ENCODE results near the gene NPFFR1.
"Not testable (repeated sequence)": the region's sequence is repeated elsewhere in the genome, so short reads cannot be mapped to it uniquely, and the experiment has no call there.

The NPFFR1 gene

DNA sequence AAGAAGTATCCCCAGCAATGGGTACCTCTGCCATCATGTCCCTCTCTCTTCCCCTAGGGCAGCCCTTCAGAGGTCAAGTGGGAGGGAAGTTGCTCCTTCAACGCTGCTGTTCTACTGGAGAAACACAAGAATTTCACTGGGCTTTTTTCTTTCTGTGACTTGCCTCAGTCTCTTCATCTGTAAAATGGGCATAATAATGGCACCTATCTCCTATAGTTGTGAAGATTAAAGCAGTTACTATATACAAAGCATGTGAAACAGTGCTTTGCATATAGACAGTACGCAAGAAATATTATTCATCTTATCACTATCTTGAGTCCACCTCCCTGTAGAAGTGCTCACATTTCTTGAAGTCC is 1.6 kb upstream of the NPFFR1 start:
- no peak for DNase-seq (ENCODE audit: low read depth in 2 of 2)

DNA sequence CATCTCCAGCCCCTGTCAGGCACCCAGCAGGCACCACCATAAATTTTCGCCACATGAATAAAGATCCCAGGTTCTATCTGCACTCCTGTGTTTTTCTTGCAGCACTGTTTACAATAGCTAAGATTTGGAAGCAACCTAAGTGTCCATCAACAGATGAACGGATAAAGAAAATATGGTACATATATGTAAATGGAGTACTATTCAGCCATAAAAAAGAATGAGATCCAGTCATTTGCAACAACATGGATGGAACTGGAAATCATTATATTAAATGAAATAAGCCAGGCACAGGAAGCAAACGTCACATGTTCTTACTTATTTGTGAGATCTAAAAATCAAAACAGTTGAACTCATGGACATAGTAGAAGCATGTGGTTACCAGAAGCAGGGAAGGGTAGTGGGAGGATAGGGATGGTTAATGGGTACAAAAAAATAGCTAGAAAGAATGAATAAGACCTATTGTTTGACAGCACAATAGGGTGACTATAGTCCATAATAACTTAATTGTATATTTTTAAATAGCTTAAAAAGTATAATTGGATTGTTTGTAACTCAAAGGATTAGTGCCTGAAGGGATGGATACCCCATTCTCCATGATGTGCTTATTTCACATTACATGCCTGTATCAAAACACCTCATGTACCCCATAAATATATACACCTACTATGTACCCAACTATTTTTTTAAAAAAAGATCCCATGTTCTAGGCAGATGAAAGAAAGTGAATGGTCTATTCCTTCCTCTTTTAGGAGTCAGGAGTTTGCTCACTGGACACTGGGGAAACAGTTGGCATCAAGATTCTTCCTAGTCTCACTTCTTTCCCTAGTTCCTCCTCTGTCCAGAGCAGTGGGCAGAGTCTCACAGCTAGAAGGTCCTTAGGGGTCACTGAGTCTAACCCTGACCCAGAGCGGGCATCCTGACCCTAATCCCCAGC is 1.0 kb upstream of the NPFFR1 start:
- DNase-seq (ENCODE audit: low read depth in 2 of 2), result no peak

DNA sequence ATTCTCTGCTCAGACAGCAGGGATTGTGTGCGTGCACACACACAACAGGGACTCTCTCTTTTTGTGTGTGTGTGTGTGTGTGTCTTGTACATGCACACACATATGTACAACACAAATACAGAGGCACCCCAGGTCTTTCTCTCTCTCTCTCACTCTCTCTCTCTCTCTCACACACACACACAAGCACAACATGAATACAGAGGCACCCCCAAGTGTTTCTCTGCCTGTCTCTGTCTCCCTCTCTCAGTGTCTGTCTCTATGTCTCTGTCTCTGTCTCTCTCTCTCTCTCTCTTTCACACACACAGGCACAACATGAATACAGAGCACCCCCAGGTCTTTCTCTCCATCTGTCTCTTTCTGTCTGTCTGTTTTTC is 746 bp downstream of the NPFFR1 start:
- DNase-seq (ENCODE audit: low read depth in 2 of 2), result no peak

DNA sequence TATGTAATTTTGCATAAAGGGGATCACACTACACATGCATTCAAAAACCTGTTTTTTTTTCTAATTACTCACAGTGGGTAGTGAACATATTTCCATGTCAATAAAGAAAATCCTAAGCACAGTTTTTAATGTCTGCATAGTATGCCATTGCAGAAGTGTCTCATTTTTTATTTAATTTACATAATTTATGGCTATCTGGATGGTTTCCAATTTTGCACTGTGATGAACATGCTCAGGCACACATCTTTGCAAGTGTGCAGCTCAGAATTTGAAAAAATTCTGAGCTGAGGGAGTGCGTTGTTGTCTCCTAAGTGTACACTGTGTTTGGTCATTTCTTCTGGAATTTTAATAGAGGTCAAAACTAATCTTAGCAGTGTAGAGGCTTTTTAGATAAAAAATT is 2.2 kb downstream of the NPFFR1 start:
- DNase-seq (ENCODE audit: low read depth in 2 of 2), result no peak

DNA sequence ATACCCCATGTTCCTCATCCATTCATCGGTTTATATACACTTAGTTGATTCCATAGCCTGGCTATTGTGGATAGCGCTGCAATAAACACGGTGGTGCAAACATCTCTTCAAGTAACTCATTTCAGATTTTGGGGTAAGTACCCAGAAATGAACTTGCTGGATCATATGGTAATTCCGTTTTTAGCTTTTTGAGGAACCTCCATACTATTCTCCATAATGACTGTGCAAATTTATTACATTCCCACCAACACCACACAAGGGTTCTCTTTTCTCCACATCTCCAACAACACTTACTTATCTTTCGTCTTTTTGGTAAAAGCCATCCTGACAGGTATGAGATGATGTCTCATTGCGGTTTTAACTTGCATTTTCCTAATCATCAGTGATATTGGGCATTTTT is 3.7 kb downstream of the NPFFR1 start:
- no peak for DNase-seq (ENCODE audit: low read depth in 2 of 2)

DNA sequence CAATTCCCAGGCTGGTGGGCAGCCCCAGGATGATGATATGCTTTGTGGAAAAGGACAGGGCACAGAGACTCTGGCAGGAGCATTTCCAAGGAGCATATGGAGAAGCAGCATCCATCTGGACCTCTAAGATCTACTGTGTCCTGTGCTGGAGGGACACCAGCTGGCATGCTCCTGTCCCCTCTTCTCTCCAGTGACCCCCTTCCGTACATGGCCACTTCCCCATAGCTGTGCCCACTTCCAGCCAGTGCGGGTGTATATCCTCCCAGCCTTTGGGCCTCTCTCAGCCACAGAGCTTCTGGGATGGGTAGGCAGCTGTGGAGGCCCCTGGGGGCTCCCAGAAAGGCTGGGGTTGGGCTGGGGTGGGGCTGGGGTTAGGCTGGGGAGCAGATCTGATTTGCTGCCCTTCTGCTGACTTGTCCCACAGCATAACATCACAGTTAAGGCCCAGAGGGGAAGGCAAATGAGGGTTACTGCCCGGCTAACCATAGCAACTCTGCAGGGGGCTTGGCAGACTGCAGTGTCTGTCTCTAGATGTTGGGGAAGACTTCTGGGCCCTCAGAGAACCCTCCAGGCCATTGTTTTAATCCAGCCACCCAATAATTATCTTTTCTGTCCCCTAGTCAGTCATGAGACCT is 6.3 kb downstream of the NPFFR1 start:
- DNase-seq (ENCODE audit: low read depth in 2 of 2), result no peak

DNA sequence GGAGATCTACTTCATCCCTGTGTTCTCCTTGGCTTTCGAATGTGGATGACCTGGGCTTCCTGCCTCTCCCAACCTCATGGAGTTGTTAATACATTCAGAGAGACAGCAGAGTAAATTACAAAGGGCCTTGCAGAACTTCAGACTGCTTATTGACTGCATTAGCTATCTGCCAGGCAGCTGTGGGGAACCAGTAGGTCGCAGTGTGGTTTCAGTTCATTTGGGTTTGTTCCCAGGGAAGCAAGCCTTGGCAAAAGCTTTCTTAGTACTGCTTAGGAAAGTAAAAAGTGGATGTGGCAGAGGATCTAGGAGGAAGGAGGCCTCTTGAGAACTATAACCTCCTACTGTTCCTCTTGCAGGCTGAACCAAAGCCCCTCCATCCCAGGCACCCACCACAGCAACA is 9.2 kb downstream of the NPFFR1 start:
- DNase-seq (ENCODE audit: low read depth in 2 of 2), result no peak

DNA sequence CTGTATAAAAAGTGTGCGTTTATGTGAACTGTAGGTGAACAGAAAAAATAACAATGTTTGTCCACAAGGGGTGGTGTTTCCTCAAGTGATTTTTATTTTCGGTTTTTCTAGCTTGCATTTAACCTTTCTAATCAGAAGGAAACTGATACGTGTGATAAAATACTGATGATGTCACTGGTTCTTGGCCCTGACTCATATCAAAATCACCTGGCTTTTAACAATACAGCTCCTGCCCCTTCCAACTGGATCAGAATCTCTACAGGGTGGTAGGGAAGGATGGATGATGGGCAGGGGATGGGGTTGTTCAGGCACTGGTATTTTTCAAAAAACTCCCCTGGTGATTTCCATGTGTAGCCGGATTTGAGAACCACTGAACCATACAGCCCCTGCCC is 10.9 kb downstream of the NPFFR1 start:
- no peak for DNase-seq (ENCODE audit: low read depth in 2 of 2)

DNA sequence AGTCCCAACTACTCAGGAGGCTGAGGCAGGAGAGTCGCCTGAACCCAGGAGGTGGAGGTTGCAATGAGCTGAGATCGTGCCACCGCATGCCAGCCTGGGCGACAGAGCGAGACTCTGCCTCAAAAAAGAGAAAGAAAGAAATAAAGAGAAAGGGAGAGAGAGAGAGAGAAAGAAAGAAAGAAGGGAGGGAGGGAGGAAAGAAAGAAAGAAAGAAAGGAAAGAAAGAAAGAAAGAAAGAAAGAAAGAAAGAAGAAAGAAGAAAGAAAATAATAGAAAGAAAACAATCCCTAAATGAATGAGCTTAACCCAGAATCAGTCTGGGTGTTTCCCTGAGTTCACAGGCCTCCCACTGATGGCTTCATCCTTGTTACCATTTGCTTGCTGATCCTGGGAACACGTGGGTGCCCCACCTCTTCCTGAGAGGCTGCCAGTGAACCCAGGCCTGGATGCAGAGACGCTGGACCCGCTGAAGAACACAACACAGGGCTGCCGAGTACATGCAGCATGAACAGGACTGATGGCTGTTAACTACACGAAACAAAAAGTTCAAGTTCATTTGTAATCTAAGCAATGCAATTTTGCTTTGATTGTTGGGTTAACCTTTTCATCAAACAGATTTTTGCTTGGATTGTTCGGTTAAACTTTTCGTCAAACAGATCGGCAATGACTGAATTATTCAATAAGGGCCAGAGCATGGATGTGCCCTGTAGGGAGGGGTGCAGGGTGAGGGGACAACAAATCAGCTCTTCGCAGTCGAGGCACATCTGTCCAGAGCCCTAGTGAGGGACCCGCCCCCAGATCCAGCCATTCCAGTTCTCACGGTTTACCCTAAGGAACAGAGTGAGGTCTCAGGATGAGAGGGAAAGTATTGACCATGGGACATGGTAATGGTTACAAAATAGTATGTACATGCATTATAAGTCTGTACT is 11.5 kb downstream of the NPFFR1 start:
- no peak for DNase-seq (ENCODE audit: low read depth in 2 of 2)

DNA sequence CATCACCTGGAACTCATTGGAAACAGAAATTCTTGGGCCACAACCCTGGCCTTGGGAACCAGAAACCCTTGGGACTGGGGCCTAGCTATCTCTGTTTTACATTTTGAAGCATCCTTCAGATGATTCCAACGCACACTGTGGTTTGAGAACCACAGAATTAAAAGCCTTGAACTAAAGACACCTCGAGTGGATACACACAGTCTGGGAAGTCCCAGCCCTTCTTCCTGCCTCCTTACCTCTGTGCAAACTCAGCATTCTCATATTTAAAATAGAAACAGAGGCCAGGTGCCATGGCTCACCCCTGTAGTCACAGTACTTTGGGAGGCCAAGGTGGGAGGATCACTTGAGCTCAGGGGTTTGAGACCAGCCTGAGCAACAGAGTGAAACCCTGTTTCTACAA is 12.9 kb downstream of the NPFFR1 start:
- DNase-seq (ENCODE audit: low read depth in 2 of 2), result no peak

DNA sequence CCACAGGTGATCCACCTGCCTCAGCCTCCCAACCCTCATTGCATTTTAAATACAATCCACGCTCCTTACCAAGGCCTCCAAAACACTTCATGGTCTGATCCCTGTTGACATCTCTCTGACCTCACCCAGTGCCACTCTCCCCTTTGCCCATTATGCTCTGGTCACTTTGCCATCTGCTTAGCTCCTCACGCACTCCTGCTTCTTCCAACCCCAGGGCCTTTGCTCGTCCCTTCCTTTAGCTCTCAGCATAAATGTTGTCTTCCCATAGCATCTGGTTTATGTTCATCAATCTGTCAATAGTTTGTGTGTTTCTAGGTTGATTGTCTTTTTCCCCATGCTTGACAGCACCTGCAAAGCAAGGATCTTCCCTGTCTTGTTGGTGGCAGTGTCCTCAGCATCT is 14.1 kb downstream of the NPFFR1 start:
- no peak for DNase-seq (ENCODE audit: low read depth in 2 of 2)

DNA sequence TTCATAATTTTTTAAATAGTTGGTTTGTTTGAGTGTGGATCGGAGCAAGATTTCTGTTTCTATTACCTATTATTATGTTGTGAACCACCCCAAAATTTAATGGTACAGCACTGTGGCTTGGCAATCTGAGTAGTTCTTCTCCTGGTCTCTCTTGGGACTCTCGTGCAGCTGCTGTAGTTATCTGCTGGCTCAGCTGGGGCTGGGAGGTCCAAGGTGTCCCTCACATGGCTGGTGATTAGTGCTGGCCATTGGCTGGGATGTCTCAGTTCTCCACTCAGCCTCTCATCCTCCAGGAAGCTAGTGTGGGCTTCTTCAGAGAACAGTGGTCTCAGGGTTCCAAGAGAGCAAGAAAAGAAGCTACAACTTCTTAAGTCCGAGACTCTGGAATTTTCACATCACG is 15.4 kb downstream of the NPFFR1 start:
- no peak for DNase-seq (ENCODE audit: low read depth in 2 of 2)

DNA sequence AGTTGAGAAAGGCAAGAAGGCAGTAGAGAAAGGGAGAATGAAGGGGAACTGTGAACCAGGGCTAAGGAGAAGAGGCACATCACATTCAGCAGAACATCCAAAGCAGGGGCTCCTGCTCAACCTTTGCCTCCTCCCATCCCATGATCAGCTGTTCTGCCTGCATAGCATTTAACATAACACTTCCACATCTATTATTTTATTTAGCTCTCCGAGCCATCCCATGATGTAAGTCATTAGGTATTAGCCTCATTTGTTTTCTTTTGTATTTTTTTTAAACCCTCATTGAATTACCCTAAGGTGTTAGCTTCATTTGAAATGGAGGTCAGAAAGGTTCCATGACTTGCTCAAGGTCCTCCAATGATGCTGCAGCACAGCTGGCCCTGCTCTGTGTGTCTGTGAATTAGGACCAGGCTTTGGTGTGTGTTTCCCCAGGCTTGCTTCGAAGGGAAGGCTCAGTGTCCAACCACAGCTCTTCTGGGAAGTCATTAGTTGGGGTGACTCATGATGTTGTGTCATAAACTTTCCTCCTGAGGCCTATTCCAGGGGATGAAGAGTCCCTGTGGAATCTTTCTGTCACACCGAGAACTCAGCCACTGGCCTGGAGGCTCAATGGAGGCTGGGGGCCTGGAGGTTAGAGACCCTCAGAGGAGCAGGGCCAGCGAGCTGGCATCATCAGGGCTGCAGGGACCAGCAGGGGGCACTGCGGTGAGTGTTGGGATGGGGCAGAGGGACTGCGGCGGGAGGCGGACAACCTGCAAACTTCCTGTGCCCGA is 16.5 kb downstream of the NPFFR1 start:
- no peak for DNase-seq (ENCODE audit: low read depth in 2 of 2)

DNA sequence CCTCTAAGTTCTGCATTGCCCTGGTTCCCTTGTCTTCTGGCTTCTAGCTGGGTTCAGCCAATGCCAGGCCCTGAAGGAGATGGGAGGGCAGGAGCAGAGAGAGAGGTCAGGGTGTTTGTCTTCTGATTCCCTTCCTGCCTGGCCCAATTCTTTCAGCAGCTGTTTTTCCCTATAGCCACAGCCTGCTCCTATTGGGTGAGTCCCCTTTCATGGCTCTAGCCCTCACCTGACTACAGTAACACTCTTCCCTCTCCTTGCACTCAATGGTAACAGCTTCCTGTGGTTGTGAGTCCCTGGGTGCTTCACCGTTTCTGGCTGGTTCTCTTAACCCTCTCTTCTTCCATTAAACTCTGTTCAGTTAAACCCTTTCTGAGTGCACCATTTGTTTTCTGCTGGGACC is 17.1 kb downstream of the NPFFR1 start:
- no peak for DNase-seq (ENCODE audit: low read depth in 2 of 2)

DNA sequence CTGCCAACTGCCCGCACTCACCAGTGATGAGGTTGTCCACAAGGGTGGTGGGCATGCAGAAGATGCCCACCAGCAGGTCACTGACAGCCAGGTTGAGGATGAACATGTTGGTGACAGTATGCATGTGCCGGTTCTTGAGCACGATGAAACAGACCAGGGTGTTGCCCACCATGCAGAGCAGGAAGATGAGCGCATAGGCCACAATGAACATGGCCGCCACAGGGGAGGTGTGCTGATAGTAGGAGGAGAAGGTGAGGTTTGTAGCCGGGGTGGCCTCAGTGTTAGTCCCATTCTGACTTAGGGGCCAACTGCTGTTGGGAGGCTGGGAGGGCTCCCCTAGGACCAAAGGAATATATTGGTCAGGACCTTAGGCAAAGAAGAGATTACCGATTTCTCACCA is 17.7 kb downstream of the NPFFR1 start:
- no peak for DNase-seq (ENCODE audit: low read depth in 2 of 2)

DNA sequence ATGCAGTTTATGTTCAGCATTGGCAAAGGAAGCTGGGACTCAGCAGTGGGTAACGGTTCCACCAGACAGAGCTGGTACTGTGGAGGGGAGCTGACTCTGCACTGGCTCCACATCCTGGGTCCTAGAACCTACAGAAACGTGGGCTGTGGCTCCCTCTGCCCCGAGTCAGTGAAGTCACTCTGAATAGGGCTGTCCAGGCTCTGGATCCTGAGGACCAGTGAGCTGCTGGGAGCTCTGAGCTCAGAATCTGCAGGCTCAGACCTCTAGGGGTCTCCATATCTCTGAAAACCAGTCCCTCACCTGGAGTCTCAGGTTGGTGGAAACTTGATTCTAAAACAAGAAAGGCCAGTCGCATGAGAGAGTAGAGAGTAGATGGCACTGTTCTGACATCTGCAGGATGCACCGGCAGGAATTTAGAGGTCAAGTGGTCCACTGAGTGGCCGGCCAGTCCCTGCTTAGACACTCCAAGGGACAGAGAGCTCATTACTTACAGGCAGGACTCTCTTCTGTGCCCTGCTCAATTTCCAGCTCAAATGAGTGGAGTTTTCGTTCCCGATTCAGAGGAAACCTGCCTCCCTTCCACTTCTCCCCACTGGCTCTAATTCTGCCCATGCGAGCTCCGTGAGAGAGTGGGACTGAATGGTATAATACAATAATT is 18.6 kb downstream of the NPFFR1 start:
- no peak for DNase-seq (ENCODE audit: low read depth in 2 of 2)

DNA sequence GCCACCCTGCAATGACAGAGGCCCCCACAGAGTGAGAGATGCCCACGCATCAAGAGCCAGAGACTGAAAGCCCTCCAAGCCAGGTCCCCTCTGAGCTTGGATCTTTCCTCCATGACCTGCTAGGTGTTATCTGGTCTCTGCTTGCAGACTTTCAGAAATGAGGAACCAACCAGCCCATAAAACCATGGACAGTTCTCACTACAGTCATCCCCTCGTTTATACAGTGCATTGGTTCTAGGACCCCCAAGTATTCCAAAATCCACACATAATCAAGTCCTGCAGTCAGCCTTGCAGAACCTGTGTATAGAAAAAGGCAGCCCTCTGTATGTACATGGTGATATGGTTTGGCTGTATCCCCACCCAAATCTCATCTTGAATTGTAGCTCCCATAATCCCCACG is 23.1 kb downstream of the NPFFR1 start:
- no peak for DNase-seq (ENCODE audit: low read depth in 2 of 2)

DNA sequence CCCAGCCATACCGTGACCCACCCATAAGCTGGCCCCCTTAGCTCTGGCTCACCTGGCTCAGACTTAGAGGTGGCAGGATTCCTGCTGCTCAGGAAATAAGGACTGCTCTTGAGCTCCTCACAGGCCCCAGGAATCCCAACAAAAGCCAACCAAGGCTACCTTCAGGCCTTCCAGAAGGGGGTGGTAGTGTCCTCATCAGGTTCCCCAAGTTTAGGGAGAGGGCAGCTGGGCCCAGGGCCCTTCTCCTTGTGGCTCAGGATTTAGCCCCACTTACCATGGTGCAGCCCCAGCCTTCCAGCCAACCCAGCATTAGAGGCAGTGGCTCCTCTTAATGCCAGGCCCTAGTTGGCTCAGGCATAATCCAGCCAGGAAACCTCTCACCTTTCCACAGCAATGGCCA is 23.5 kb downstream of the NPFFR1 start:
- no peak for DNase-seq (ENCODE audit: low read depth in 2 of 2)

DNA sequence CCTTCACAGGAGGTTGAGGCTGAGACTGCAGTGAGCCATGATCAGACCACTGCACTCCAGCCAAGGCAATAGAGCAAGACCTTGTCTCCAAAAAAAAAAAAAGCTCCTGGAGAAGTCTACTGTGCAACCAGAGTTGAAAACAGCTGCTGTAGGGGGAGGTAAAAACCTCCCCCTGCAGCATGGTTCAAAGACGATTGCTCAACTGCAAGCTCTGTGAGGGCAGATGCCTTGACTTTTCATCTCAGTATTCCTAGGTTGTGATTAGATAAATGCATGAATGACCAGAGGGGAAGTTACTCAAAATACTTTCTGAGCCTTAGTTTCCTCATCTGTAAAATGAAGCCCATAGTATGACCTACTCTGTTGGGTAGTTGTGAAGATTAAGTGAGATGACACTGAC is 25.6 kb downstream of the NPFFR1 start:
- no peak for DNase-seq (ENCODE audit: low read depth in 2 of 2)

DNA sequence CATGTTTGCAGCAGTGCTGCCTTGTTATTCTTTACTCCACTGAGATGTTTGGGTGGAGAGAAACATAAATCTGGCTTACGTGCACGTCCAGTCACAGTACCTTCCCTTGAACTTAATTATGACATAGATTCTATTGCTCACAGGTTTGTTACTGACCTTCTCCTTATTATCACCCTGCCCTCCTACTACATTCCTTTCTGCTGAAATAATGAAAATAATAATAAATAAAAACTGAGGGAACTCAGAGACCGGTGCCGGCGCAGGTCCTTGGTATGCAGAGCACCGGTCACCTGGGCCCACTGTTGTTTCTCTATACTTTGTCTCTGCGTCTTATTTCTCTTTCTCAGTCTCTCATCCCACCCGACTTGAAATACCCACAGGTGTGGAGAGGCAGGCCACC is 26.0 kb downstream of the NPFFR1 start:
- DNase-seq (ENCODE audit: low read depth in 2 of 2), result not testable (repeated sequence)

DNA sequence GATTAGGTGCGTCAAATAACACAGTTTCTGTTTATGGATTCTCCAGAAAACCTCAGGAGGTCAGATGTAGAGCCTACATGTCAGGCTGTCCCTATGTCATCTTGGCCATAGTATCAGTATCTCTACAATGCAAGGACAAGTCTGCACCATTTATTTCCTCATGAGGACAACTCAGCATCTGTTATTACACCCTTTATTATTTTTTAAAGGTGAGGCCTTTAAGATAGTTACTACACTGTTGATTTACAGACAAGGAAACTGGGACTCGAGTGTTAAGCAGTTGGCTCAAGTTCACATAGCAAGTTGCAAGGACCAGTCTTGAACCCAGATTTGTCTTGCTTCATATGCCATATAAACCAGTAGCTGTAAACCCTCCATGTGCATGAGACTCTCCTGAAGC is 27.3 kb downstream of the NPFFR1 start:
- DNase-seq (ENCODE audit: low read depth in 2 of 2), result no peak
